ENCODE measurements around the gene MEX3D. TPM values are rescaled to one million over a fixed set of nuclear protein-coding genes. Genes with fewer than 3 reads are reported as not detected.

The MEX3D gene
- total RNA-seq, 1 experiment from 2014 or later, result 70.4 TPM

GRCh38 chr19:1613146-1613545 lies 45.0 kb upstream of the MEX3D start:
- peaks cover 47 to 79% (median 74%) of the 10 kb centered on the region in 3 experiments; a peak in 6 of 7 replicates for H3K36me3 Mint-ChIP-seq (ENCODE audit: insufficient read depth in 1 of 3, low read depth in 3 of 3)
- H3K9ac ChIP-seq (ENCODE audit: extremely low read depth, insufficient read length, low read length), result no peak overlapping the region
- no peak overlapping the region for H2BK5ac ChIP-seq (ENCODE audit: insufficient read length, low read length)
- no peak overlapping the region for H3K4ac ChIP-seq (ENCODE audit: low read depth, low read length)
- H3K4me2 ChIP-seq (ENCODE audit: insufficient read depth, insufficient read length, low read length), result no peak overlapping the region
- no peaks in the 10 kb centered on the region for H3K4me1 ChIP-seq (ENCODE audit: insufficient read depth, low read length)
- no peak overlapping the region for H3T11ph ChIP-seq (ENCODE audit: low read length)
- no peaks in the 10 kb centered on the region for H3K9me3 Mint-ChIP-seq
- H4K5ac ChIP-seq (ENCODE audit: insufficient read length, low read depth, low read length), result no peak overlapping the region
- no CpG with 5 or more reads among the region's 9 CpGs for WGBS (ENCODE audit: extremely low coverage, insufficient read length, low lambda C conversion rate)
- no peak for TF ChIP-seq CTCF (conservative IDR thresholded peaks at IDR 0.05)
- no peaks in the 10 kb centered on the region for H3K23me2 ChIP-seq (ENCODE audit: insufficient read length, low read depth, low read length, poor library complexity, severe bottlenecking)
- H3K27me3 ChIP-seq (ENCODE audit: insufficient read depth, low read length), result no peaks in the 10 kb centered on the region
- no peak overlapping the region for H3K56ac ChIP-seq (ENCODE audit: insufficient read length, low read depth, low read length)
- no peaks in the 10 kb centered on the region for H3K27me3 Mint-ChIP-seq (ENCODE audit: low read depth)
- H4K8ac ChIP-seq (replicated peaks; ENCODE audit: insufficient read length, low read depth, low read length), result no peak overlapping the region
- no peak overlapping the region for H3K27ac ChIP-seq (ENCODE audit: insufficient read length, low read depth, low read length)
- H3K4me1 Mint-ChIP-seq, result peaks cover 0 to 7% of the 10 kb centered on the region in 2 experiments; a peak in 3 of 4 replicates
- no peak overlapping the region for H2BK15ac ChIP-seq (ENCODE audit: low read depth, low read length)
- H3K4me3 Mint-ChIP-seq, result no peak overlapping the region
- no peak overlapping the region for H2BK20ac ChIP-seq (ENCODE audit: low read depth, low read length, poor library complexity, severe bottlenecking)
- no peak overlapping the region for H3K18ac ChIP-seq (ENCODE audit: insufficient read length, low read depth, low read length)
- H2BK12ac ChIP-seq (ENCODE audit: insufficient read length, low read depth, low read length), result no peak overlapping the region
- H4K20me1 ChIP-seq (ENCODE audit: control insufficient read depth, insufficient read depth, insufficient read length), result no peaks in the 10 kb centered on the region
- H3K14ac ChIP-seq (ENCODE audit: insufficient read depth, low read length), result no peak overlapping the region
- no peak overlapping the region for H3K23ac ChIP-seq (ENCODE audit: insufficient read length, low read depth, low read length)
- H3K79me1 ChIP-seq (ENCODE audit: insufficient read depth, low read depth, low read length, poor library complexity, severe bottlenecking), result no peaks in the 10 kb centered on the region
- no peaks in the 10 kb centered on the region for H3K9me3 ChIP-seq (ENCODE audit: control insufficient read depth, low read depth, low read length)
- H3K79me2 ChIP-seq (ENCODE audit: insufficient read depth, low read length), result no peaks in the 10 kb centered on the region
- no peak overlapping the region for H2BK120ac ChIP-seq (ENCODE audit: low read depth, low read length, poor library complexity, severe bottlenecking)
- H3K27ac Mint-ChIP-seq, result peak overlapping the region in 2 of 3 experiments; percentile 48 to 57; a peak in 1 of 7 replicates
- no peak overlapping the region for H4K91ac ChIP-seq (ENCODE audit: insufficient read length, low read depth, low read length)
- no peak for DNase-seq
- H2AFZ ChIP-seq (ENCODE audit: low read length), result no peak overlapping the region
- H2AK5ac ChIP-seq (ENCODE audit: insufficient read length, low read length), result no peak overlapping the region
